Neutrophil (primary cell): ENCODE measurements around the gene ADORA2B.

Experiments
- H3K27ac ChIP-seq: fragments of 200-600 bp; sonication (generic); 2 replicates; pipeline ENCODE4 v1.5.1; 2016; ENCODE audit warnings: mild to moderate bottlenecking, moderate library complexity
- H3K27me3 ChIP-seq: fragments of 200-600 bp; sonication (generic); 2 replicates; pipeline ENCODE4 v1.6.0; 2016; ENCODE audit warnings: mild to moderate bottlenecking
- H3K36me3 ChIP-seq: fragments of 200-600 bp; sonication (generic); 2 replicates; pipeline ENCODE4 v1.5.1; 2017
- H3K4me1 ChIP-seq, 2 experiments: fragments of 200-600 bp in 1 of 2; sonication (generic) in 1 of 2; 1 replicate in 1 of 2; 2 replicates in 1 of 2; pipeline versions ENCODE4 v1.5.1 to v1.6.1; 2013 to 2016; ENCODE audit warnings: low read depth in 1 of 2, low read length in 1 of 2, mild to moderate bottlenecking in 1 of 2, moderate library complexity in 1 of 2; ENCODE audit not compliant: control insufficient read depth in 1 of 2, insufficient read depth in 1 of 2
- H3K4me3 ChIP-seq, 2 experiments: fragments of 200-600 bp in 1 of 2; sonication (generic) in 1 of 2; 1 replicate in 1 of 2; 2 replicates in 1 of 2; pipeline ENCODE4 v1.5.1; 2013 to 2016; ENCODE audit warnings: low read depth in 1 of 2, low read length in 1 of 2, mild to moderate bottlenecking in 1 of 2, moderate library complexity in 1 of 2
- H3K9me3 ChIP-seq: fragments of 200-600 bp; sonication (generic); 2 replicates; pipeline ENCODE4 v1.5.1; 2016
- CTCF ChIP-seq: fragments of 200-600 bp; sonication (generic); IDR thresholded peaks from 2 replicates; pipeline ENCODE4 v1.5.1; 2016; ENCODE audit warnings: antibody characterized with exemption

ADORA2B gene

GRCh38 chr17:16025202-16025601, 80.3 kb downstream of the ADORA2B start:
- no peak overlapping the region for H3K27ac ChIP-seq
- no peak for TF ChIP-seq CTCF
- no peak overlapping the region for H3K4me3 ChIP-seq
- no peaks in the 10 kb centered on the region for H3K4me1 ChIP-seq
- H3K36me3 ChIP-seq = peaks cover 77% of the 10 kb centered on the region
- H3K27me3 ChIP-seq = no peaks in the 10 kb centered on the region
- no peaks in the 10 kb centered on the region for H3K9me3 ChIP-seq
